Calu3 (cell line): Measurements from ENCODE around the gene GDNF. TPM values are rescaled to one million over a fixed set of nuclear protein-coding genes. Genes with fewer than 3 reads are reported as not detected.

Experiments used
- BruUV-seq: library from RNA; stranded (reverse); fragments of 400-500 nt; replicated peaks from 2 replicates; lab custom pipeline; 2021; lab: Mats Ljungman, UMichigan
- CTCF ChIA-PET: fragments of 300-600 bp; sonication (Branson Sonifier 250); formaldehyde crosslinking; loops from one replicate; lab custom pipeline; 2022; ENCODE audit warnings: antibody characterized with exemption; lab: Charles Lee
- DNase-seq: peaks from one replicate; pipeline ENCODE4 v3.0.0; 2022
- H3K27ac Mint-ChIP-seq: one replicate; pipeline ENCODE4 v1.8.0; 2022; ENCODE audit warnings: mixed read lengths; ENCODE audit not compliant: unreplicated experiment
- H3K27me3 Mint-ChIP-seq: one replicate; pipeline ENCODE4 v1.8.0; 2022; ENCODE audit warnings: mixed read lengths; ENCODE audit not compliant: unreplicated experiment
- H3K36me3 Mint-ChIP-seq: one replicate; pipeline ENCODE4 v1.8.0; 2022; ENCODE audit warnings: mild to moderate bottlenecking, moderate library complexity, mixed read lengths; ENCODE audit not compliant: insufficient read depth, unreplicated experiment
- H3K4me1 Mint-ChIP-seq: one replicate; pipeline ENCODE4 v1.8.0; 2022; ENCODE audit warnings: mild to moderate bottlenecking, low read depth, mixed read lengths; ENCODE audit not compliant: unreplicated experiment
- H3K4me3 Mint-ChIP-seq: one replicate; pipeline ENCODE4 v1.8.0; 2022; ENCODE audit warnings: mild to moderate bottlenecking, low read depth, moderate library complexity, mixed read lengths; ENCODE audit not compliant: unreplicated experiment
- H3K9me3 Mint-ChIP-seq: one replicate; pipeline ENCODE4 v1.8.0; 2022; ENCODE audit warnings: low read depth, mixed read lengths; ENCODE audit not compliant: unreplicated experiment
- intact Hi-C: fragments of 100-400 bp; cut with micrococcal nuclease; formaldehyde crosslinking; loops from one replicate; pipeline ENCODE4 v1.10.0; 2022; ENCODE audit not compliant: unreplicated experiment
- total RNA-seq: library from RNA; stranded (reverse); gene quantifications from 2 replicates; pipeline ENCODE4 v1.2.3, GENCODE V29; 2022
- TF ChIP-seq, protein P1 (sequence below): fragments of 200-600 bp; IDR thresholded peaks from one replicate; pipeline ENCODE4 v1.8.0; 2022; ENCODE audit warnings: antibody characterized with exemption; ENCODE audit not compliant: unreplicated experiment

GDNF gene
- total RNA-seq, 1 experiment from 2014 or later, result not detected

DNA sequence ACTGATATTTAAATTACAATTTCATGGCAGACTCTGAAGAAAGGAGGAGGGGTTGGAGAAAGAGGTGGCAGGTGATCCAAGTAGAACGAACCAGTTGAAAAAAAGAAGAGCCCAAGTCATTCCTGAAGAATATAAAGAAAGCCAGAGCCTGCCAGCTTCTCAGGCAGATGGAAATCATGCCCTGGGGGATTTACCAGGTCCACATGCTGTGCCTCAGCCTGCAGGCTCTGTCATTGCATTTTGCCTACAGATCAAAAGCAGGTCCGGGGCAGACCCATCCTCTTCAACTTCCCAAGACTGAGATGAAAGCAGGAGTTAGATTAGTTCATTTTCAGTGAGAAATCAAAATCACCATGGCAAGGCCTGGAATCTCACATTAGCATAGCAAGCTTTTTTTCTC lies 48.5 kb downstream of the GDNF start:
- Mint-ChIP-seq H3K4me1 (no peaks in the 10 kb centered on the region), H3K27me3 (peaks cover 50% of the 10 kb centered on the region), H3K36me3 (no peaks in the 10 kb centered on the region), H3K27ac (no peak overlapping the region), H3K9me3 (peaks cover 15% of the 10 kb centered on the region), H3K4me3 (no peak overlapping the region)
- no peak for DNase-seq
- intact Hi-C loops, result no loop called here
- CTCF ChIA-PET, result no interaction called here
- TF ChIP-seq, protein P1, sequence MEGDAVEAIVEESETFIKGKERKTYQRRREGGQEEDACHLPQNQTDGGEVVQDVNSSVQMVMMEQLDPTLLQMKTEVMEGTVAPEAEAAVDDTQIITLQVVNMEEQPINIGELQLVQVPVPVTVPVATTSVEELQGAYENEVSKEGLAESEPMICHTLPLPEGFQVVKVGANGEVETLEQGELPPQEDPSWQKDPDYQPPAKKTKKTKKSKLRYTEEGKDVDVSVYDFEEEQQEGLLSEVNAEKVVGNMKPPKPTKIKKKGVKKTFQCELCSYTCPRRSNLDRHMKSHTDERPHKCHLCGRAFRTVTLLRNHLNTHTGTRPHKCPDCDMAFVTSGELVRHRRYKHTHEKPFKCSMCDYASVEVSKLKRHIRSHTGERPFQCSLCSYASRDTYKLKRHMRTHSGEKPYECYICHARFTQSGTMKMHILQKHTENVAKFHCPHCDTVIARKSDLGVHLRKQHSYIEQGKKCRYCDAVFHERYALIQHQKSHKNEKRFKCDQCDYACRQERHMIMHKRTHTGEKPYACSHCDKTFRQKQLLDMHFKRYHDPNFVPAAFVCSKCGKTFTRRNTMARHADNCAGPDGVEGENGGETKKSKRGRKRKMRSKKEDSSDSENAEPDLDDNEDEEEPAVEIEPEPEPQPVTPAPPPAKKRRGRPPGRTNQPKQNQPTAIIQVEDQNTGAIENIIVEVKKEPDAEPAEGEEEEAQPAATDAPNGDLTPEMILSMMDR, result no peak
- no TSS peak for BruUV-seq

DNA sequence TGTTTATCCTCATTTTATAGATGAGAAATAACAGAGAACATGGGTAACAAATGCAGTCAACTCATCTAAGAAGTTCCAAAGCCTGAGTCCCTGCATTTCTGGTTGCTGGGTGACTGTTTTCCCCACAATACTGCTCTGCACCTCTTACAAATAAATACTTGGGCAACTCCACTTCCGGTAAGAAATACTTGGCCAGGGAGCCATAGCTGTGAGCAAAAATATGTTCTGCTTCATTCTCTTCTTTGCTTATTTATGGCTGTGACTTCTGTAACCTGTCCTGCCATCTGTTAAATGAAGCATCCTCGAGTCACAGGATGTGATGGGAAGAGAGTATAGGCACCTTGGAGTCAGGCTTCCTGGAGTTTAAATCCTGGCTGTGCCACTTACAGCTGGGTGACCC lies 49.9 kb downstream of the GDNF start:
- intact Hi-C loops, result no loop called here
- BruUV-seq, result no TSS peak
- H3K9me3 Mint-ChIP-seq, result peaks cover 15% of the 10 kb centered on the region
- DNase-seq, result no peak
- peaks cover 54% of the 10 kb centered on the region for H3K27me3 Mint-ChIP-seq
- CTCF ChIA-PET, result no interaction called here
- no peak overlapping the region for H3K27ac Mint-ChIP-seq
- no peak overlapping the region for H3K4me3 Mint-ChIP-seq
- no peaks in the 10 kb centered on the region for H3K4me1 Mint-ChIP-seq
- TF ChIP-seq, protein P1, result no peak
- H3K36me3 Mint-ChIP-seq, result no peaks in the 10 kb centered on the region

DNA sequence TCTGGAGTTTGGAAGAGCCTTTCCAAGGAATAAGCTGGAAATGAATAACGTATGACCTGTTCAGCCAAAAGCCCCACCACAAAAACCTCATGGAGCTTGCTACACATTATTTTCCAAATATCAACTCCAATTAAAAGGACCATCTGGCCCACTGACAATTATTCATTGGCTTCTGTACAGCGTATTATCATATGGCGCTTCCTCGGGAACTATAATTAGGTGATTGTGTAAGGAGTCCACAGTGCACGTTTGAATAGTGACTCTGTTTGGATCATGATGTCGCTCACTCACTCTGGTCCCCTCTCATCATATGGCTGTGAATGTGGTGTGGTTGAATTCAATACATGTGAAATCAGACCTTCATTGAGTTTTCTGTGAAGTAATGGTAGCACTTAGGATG lies 52.1 kb downstream of the GDNF start:
- peaks cover 44% of the 10 kb centered on the region for H3K27me3 Mint-ChIP-seq
- CTCF ChIA-PET, result no interaction called here

DNA sequence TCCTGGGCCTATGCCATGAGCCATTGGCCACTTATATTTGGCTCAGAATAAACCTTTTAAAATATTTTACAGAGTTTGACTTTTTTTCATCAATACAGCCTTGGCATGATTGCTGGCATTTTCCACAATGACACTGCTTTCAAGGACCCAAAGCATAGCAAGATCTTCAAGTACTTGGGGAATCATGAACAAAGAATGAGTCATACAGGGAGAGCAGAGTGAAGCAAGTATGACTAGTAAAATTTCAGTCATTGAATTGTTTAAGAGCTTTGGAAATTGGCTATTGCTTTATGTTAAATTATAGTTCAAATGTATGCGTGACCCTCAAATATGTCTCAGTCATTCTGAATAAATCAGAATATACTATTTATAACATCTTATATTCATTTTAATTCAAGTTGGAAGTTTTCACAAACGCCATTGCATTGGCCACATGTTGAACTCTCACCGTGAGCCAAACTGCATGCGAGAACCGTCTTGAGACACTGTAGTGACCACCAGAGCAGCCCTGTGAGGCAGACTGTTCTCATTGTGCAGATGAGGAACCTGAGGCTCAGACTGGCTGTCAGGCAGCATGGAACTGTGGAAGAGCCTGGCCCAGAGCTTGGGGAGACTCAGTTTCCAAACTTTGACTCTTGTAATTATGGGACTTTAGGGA lies 52.9 kb downstream of the GDNF start:
- peaks cover 5% of the 10 kb centered on the region for H3K9me3 Mint-ChIP-seq
- no peak overlapping the region for H3K27ac Mint-ChIP-seq
- TF ChIP-seq, protein P1, result no peak
- no peak overlapping the region for H3K4me3 Mint-ChIP-seq
- BruUV-seq, result no TSS peak
- H3K4me1 Mint-ChIP-seq, result no peaks in the 10 kb centered on the region
- peaks cover 47% of the 10 kb centered on the region for H3K27me3 Mint-ChIP-seq
- no peak for DNase-seq
- H3K36me3 Mint-ChIP-seq, result no peaks in the 10 kb centered on the region
- intact Hi-C loops, result no loop called here
- CTCF ChIA-PET, result no interaction called here

More for the DNA sequence above, 52.1 kb downstream of the GDNF start:
- no peaks in the 10 kb centered on the region for H3K36me3 Mint-ChIP-seq
- H3K4me3 Mint-ChIP-seq, result no peak overlapping the region
- TF ChIP-seq, protein P1, result no peak
- intact Hi-C loops, result no loop called here
- no peak overlapping the region for H3K27ac Mint-ChIP-seq
- peaks cover 6% of the 10 kb centered on the region for H3K9me3 Mint-ChIP-seq
- BruUV-seq, result no TSS peak
- no peak for DNase-seq
- no peaks in the 10 kb centered on the region for H3K4me1 Mint-ChIP-seq
